ENCODE results near the gene SEPTIN5.

The SEPTIN5 gene

DNA sequence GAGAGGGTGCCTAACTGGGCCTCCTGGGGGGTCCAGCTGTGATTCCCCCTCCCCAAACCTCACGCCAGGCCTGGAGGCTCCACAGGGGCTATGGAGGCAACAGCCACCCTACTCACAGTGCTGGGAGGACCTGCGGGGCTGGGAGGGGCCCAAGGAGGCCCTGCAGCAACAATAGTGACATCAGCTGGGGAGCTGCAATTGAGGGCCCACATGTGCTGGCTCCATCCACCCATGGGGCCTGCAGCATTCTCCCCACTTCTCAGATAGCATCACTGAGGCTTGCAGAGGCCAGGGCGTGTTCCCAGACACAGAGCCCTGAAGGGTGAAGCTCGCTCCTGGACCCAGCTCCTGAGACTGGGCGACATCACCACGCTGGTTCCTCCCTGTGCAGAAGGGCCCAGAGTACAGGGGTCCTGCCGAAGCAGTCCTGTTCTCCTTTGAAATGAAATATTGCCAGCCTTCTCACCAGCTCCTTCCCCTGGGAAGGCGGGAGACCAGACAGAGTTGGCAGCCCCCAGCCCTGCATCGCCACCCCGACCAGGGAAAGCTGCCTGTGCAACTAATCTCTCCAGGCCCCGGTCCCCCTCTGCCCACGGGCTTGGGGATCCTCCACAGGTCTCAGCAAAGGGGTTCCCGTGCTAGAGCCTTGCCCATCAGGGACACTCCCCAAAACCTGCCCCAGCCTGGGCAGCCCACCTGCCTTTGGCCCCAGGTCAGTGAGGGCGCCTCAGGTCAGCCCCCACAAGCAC, 37.4 kb downstream of the SEPTIN5 start:
- DNase-seq: no peak

DNA sequence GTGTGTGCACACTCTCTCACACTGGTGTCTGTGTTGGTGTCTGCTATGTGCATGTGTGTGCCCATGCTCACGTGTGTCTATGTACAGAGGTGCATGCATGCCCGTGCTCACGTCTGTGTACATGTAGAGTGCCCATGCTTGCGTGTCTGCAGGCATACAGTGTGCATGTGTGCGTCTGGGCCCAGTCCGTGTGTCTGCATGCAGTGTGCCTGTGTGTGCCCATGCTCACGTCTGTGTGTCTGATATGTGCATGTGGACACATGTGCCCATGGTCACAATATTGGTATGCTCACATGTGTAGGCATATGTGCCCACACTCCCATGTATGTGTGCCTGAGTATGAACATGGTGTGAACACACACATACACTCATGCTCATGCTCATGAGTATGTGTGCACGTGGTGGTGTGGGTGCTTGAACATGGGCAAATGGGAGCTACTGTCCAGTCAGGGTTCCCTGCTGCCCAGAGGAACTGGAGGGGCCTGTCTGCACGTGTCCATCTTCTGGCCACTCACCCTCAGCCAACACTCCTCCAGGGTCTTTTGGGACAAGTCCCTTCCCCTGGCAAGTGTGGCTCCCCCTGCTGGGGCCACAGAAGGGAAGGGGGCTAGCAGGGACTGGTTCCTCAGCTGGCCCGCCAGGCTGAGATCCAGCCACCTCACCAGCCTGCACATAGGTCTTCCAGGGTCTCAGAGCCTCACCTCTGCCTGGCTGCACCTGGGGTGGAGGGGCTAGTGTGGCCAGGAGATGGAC, 39.0 kb downstream of the SEPTIN5 start:
- no peak for DNase-seq

DNA sequence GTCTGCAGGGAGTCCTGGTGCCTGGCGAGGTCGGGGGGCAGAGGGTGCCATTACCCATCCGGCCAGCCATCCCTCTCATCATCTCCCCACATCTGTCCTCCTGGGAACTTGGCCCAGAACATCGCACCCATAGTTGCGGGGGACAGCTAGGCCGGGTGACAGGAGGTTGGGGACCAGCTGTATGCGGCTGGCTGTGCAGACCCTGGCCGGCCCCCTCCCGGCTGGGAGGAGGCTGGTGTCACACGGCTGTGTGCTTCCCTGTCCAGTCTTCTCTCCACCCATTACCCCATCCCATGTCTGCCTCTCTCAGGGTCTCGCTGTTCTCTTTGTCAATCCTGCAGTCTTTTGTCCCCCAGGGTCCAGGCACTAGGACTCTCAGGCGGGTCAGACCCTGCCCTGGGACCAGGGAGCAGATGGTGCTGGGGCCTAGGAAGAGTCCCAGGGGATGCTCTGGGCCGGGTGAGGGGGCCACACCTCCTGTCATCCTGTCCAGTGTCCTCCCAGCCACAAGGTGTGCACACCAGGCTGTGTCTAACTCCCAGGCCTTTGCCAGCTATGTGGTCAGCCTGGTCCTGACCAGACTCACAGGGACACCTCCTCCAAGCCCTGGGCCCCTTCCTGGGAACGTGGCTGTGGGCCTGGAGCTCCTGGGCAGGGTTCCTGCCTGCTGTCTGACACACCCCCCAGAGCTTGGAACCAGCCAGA, 39.8 kb downstream of the SEPTIN5 start:
- DNase-seq: no peak

DNA sequence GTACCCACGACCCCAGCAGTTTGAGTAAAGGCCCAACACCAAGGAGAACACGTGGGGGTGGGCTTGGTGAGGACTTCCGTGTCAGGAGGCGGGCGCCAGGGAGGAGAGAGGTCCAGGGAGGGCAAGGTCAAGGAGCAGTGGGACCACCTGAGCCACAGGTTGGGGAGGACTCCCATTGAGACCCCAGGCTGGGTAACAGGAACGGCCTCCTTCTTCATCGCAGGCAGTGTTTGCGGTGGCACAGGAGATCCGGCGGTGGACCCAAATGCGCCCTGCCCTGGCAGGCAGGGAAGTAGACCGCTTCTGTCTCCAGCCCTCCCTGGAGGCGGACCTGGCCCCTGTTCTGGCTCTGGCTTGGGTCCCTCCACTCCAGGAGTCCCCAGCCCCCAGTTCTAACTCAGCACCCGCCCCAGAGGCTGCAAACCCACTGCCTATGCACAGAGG, 40.4 kb downstream of the SEPTIN5 start:
- DNase-seq: no peak

DNA sequence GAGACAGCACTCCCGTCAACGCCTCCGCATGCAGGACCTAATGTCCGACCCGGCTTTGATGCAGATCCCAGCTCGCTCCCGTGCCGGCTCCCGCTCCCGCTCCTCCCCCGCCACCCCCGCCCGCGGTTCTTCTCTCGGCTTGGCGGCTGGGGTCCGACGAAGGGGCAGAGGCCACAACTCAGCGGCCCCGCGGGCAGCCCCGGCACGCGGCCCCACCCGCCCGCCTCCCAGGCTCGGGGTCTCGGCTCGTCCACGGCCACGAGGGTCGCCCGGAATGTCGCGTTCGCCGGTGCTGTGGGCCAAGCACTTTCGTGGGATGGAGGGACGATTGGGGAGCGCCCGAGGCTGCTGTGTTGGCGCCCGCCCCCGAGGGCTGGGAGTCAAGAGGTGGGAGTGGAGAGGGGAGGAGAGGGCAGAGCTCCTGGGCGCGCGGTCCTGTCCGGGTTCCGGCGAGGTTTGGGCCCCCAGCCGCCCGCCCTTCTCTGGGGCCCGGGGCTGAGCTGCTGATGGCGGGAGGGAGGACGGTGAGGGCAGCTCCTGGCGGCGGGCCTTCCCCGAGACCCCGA, 40.9 kb downstream of the SEPTIN5 start:
- DNase-seq: no peak

DNA sequence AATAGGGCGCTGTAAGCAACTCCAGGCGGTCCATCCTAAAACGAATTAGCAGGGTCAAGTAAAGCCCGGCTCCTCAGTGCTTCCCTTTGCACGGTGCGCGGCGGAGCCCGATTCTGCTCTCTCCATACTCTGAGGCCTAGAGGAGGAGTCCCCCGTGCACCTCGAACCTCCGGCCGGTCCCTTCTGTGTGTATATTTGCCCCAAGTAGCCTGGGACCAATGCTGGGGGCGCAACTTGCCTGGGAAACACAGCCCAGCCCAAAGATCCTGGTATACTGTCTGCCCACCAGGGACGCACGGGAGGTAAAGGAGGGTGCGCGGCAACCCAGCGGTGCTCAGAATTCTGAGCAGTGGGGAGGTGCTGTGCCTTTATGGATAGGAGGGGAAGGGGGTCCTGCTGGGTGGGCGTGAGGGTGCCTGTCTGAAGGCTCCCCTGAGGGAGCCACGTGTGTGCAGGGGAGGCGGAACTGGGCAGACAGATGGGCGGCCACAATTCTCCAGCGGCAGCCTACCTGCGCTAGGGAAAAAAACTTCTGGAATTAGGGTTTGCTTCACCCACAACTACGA, 41.5 kb downstream of the SEPTIN5 start:
- no peak for DNase-seq

DNA sequence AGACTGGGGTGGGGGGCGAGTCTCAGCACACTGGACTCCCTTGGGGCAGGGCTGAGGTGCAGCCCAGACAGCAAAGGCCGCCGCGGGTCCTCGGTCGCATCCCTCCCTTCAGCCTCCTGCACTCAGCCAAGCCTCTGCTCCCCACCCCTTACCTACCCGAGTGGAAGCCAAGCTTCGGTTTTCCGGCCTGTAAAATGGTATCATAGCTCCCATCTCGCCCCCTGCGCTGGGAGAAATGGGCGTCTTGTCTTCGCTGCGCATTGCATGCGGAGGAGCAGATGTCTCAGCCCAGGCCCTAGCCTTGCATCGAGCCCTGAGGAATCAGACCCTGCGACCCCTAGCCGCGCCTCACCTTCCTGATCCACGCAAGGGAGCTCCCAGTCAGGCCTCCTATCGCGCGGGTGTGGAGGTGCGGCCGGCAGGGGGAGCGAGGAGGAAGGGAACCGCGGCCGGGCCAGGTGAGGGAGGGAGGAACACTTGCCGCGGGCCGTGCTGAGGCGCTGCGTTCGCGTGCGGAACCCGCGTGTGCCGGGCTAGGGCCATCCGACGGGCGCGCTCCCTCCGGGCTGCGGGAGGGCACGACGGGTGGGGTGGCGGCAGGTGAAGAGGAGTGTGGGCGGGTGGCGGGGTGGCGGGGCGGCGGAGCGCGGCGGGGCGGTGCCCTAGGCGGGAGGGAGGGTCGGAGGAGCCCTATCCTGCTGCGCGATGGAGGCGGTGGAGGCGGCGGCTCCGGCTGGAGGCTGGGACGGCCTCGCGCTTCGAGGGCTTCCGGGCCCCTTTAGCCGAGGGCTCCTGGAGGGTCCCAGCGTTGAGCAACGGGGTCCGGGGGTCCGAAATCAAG, 42.2 kb downstream of the SEPTIN5 start:
- DNase-seq: peak; percentile 72

DNA sequence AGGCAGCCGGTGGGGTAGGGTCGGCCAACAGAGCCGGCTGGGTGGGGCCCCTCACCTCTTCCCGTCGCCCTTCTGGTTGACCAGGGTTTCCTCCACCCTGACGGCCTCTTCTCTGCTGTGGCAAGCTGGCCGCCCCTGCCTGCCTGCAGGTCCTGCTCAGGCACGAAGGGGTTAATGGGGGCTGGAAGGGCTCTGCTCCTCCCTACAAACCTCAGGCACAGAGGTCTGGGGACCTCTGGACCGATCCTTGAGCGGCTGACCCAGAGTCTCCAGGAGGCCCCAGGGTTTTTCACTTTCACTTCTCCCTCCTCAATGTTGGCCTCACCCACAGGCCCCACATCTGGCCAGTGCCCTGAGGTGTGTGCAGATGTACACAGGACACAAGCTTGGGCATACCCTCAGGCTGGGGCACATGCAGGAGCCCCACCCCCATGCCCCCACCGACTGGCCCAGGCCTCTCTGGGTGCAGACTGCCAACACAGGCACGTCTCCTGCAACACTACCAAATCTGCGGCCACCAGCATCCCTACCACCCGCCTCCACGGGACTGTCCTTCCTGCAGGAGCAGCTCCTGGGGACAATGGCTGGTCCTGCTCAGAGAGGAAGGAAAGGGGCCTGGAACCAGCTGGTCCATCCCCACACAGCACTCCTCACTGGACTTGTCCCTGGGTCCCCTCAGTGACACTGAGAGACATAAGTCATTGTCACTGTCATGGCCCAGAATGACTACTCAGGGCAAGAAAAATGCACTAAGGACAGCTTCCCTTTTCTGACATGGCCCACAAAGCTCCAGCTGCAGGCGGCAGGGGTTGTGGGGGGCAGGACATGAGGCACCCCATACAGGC, 43.1 kb downstream of the SEPTIN5 start:
- no peak for DNase-seq

DNA sequence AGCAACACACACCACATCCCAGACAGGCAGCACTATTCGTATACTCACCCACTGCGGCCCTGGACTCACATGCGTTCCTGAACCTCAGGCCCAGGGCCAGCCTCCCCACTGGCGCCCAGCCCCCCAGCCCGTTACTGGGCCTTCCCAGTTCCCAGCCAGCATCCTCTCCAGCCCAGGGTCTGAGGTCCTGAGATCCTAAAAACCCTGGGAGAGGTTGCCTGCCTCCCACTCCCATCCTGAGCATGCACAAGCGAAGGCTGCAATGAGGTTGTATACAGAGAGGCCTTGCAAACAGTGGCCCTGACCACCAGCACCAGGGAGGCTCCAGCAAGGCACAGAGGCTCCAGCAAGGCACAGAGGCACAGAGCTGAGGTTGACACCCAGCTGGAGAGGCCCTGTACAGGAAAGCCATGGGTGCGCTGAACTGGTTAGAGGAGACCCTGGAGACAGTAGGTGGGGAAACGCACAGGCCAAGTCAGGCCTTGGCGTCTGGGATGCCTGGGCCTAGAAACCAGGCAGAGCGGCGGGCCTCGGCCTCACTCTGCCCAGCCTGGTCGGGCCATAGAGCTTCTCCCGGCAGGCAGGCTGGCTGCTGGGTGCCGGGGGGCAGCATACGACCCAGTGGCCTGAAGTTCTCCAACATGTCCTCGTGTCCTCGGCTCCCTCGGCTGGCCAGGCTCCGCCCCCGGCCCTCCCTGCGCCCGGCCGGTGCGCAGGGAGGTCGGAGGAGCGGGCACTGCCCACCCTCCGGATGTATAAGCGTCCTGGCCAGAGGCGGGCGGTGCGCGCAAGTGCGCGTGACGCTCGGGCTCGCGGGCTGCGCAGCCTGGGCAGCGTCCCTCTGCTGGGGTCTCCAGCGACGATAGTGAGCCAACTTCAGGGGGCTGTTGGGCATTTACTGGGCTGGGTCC, 43.9 kb downstream of the SEPTIN5 start:
- DNase-seq: no peak

DNA sequence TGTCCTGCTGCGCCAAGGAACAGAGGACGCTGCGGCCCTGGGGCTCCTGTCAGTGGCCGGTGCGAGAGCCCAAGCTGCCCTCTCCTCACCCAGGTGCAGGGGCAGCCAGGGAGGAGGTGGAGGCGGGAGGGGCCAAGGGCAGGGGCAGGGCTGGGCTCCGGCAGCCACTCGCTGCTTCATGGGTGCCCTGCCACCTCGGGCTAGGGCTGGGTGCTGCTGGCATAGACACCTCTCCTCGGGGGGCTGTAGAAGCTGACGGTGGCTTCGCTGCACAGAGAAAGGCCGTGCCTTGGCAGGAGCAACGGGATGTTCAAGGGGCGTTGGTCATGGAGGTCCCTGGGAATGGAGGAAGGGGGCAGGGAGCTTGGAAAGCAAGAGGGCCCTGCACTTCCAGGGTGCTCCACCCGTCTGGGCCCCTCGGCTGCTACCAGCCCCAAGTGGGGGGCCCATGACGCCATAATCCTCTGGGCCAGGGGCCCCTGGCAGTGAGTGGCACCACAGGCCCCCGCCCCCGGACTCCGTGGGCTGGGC, 44.7 kb downstream of the SEPTIN5 start:
- no peak for DNase-seq

DNA sequence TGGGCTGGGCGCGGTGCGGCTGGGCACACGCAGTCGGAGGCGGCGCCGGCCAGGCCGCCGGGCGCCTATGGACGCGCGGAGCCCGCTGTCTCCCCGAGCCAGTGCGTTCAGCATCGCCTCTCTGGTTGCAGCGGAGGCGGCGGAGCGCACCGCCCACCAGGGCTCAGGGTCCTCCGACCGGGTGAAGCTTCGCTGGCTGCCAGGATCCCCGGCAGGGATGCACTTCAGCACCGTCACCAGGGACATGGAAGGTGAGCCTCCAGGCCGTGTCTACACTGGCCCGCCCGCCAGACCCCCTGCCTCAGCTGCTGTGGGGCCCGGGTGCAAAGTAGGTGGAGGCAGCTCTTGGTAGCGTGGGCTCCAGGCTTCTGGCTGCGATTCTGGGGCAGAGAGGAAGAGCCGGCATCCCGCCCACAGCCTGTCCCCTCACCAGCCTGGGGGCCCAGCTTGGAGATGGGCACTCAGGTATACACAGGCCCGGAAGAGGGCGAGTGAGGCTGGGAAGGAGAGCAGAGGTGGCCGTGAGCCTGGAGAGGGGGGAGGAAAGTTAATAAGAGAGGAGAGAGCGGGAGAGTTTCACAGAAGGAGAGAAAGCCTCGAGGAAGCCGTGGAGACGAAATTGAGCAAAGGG, 45.2 kb downstream of the SEPTIN5 start:
- DNase-seq: no peak

DNA sequence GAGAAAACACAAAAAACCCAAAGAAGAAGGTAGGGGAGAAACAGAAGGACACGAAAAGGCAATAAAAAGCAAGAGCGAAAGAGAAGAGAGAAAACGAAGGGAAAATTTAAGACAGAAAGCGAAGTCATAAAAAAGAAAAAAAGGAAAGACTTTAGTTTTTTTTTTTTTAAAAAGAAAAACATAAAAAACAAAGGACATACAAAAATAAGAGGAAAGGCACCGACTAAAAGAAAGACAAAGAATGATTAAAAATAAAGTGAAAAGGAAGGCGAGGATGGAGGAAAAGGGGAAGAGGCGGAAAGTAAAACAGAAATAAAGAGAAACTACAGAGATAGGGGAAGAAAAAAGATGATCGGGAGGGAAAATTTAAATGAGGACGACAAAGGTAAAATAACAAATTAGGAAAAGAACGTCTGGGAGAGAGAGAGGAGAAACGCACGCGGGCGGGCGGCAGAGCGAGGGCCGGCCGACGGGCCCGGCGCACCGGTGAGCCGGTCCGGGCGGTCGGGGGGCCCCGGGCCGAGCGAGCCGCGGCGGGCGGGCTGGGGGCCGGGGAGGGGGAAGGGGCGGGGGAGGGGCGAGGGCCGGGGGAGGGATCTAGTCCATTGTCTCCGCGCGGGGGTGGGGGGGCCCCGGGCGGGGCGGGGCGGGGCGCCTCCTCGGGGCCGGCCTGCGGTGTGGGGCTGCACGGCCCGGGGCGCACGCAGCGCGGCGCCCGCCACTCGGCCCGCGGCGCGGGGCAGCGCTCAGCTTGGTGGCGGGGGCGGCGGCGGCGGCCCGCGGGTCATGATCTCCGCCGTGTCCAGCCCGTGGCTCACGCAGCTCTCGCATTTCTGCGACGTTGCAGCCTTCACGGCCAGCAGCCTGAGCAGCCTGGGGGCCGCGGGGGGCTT, 46.0 kb downstream of the SEPTIN5 start, which contains the start of gene TBX1:
TBX1 (plus strand) TSS at position 721 of the 893 bp plus-strand sequence; CDS start at position 787, 66 bp downstream.
- DNase-seq: no peak

DNA sequence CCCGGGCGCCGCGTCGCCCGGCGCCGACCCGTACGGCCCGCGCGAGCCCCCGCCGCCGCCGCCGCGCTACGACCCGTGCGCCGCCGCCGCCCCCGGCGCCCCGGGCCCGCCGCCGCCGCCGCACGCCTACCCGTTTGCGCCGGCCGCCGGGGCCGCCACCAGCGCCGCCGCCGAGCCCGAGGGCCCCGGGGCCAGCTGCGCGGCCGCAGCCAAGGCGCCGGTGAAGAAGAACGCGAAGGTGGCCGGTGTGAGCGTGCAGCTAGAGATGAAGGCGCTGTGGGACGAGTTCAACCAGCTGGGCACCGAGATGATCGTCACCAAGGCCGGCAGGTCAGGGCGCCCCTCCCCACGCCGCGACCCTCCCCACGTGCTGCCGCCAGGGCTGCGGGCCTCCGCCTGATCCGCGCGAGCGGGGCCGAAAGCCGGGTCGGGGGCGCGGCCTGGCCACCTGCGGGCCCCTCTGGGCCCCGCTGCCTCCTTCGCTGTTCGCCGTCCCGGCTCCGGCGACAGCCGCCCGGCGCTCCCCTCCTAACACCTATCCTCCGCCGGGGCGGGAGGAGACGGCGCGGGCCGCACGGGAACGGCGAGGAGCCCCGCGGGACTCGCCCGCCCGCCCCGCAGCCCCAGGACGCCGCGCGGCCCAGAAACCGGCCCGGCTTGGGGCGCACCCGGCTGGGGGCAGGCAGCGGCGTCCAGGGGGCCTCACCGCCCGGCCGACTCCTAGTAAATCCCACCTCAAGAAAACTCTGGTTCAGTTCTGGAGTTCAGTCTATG, 46.8 kb downstream of the SEPTIN5 start:
- no peak for DNase-seq

DNA sequence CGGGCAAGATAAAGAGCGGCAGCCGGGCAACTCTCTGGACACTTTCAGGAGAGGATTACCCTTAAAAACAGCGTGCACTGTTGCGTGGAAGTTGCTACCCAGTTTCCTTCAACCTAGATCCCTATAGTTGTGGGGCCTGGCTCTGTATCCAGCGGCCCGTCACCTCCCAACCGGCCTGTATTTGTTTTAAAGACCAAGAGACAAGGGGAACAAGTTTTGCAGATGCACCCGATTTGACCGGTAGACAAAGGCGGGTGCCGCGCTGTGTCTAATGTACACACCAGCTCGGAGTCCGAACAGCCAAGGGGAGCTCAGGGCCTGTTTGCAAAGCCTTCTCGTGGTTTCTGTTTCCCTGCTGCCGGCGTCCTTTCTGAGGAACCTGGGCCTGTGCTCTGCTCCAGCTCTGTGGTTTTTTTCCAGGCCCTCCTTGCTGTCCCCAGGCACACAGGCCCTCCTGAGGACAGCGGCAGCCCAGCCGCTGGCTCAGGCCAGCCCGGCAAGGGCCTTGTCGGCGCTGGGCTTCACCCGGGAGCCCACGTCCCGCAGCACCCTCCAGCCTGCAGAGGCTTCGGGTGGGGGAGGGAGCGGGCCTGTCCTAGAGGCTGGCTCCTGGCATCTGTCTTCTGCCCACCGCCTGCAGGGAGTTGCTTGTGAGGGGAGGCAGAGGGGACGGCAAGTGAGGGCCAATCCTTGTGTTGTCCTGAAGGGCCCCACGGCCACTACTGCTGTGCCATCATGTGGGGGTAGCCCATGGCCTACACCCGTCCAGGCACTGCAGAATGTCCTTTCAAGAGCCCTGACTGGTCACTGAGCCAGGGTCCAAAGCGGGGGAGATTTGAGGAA, 47.6 kb downstream of the SEPTIN5 start:
- DNase-seq: no peak

DNA sequence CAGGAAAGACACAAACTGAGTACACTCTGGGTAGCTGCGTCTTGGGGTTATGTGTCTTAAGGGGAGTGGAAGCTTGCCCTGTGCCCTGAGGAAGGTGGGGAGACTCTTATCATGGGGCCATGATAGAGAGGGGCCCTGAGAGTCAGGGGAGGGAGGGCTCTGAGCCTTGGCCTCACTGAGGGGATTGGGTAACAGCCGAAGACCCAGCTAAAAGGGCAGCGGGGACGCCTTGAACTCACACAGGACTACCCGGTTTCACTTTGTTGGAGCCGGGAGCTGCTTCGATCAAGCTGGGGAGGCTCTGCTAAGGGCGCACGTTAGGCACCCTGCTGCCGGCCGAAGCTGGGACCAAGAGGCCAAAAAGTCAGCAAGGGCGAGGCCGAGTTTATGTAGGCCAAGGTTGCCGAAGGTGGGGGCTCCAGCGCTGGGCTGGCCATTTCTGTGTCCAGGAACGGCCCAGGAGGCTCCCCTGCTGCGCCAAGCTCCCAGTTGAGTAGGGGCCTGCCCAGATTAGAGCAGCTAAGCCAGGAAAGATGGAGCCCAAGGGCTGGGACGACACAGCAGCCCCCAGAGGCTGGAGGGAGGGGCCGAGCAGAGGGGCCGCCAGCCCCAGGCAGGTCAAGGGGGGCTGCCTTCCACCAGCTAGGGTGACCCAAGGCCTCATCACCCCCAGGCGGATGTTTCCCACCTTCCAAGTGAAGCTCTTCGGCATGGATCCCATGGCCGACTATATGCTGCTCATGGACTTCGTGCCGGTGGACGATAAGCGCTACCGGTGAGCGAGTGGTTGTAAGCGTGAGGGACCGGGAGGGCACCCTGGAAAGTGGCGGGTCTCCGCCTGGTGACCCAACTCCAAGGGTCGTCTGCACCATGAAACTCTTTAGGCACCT, 48.5 kb downstream of the SEPTIN5 start:
- DNase-seq: no peak

Data from CD4-positive, alpha-beta T cell treated with Interleukin-21 for 1 hour (primary cell).